OCI-M1 (cell line): ENCODE results near the gene ASB1.
"Not testable (repeated sequence)": the region's sequence is repeated elsewhere in the genome, so short reads cannot be mapped to it uniquely, and the experiment has no call there.

Experiments
- DNase-seq: peaks from one replicate; lab custom pipeline; 2025; lab: John Stamatoyannopoulos, UW

ASB1 gene

GRCh38 chr2:238404406-238405216, 22.1 kb upstream of the ASB1 start:
- DNase-seq: no peak

GRCh38 chr2:238405217-238405555, 21.5 kb upstream of the ASB1 start:
- DNase-seq: not testable (repeated sequence)

- DNase-seq: no peak
Observed at GRCh38 chr2:238406221-238406997, 20.3 kb upstream of the ASB1 start.

GRCh38 chr2:238406998-238407285, 19.8 kb upstream of the ASB1 start:
- DNase-seq: no peak

- no peak for DNase-seq
Observed at GRCh38 chr2:238407566-238407965, 19.2 kb upstream of the ASB1 start.

- no peak for DNase-seq
Observed at GRCh38 chr2:238408615-238409340, 17.9 kb upstream of the ASB1 start.

- DNase-seq: no peak
Observed at GRCh38 chr2:238409341-238410199, 17.2 kb upstream of the ASB1 start.

- no peak for DNase-seq
Observed at GRCh38 chr2:238412067-238412767, 14.5 kb upstream of the ASB1 start.

GRCh38 chr2:238413368-238413767, 13.4 kb upstream of the ASB1 start:
- DNase-seq: peak; percentile 8

GRCh38 chr2:238415036-238415764, 11.5 kb upstream of the ASB1 start:
- no peak for DNase-seq

GRCh38 chr2:238415893-238416292, 10.8 kb upstream of the ASB1 start:
- peak; percentile 3 for DNase-seq

- DNase-seq: peak; percentile 43
Observed at GRCh38 chr2:238418196-238418998, 8.3 kb upstream of the ASB1 start.

- DNase-seq: peak; percentile 31
Observed at GRCh38 chr2:238418999-238419546, 7.7 kb upstream of the ASB1 start.

GRCh38 chr2:238420442-238420841, 6.3 kb upstream of the ASB1 start:
- peak; percentile 28 for DNase-seq

- DNase-seq: peak; percentile 95
Observed at GRCh38 chr2:238420878-238421694, 5.6 kb upstream of the ASB1 start.

GRCh38 chr2:238421695-238422035, 5.1 kb upstream of the ASB1 start:
- DNase-seq: no peak

GRCh38 chr2:238422285-238422684, 4.4 kb upstream of the ASB1 start:
- DNase-seq: peak; percentile 79

GRCh38 chr2:238422940-238423339, 3.8 kb upstream of the ASB1 start:
- no peak for DNase-seq
